CD4-positive, CD25-positive, alpha-beta regulatory T cell (primary cell): Measurements from ENCODE around the gene RNF2. TPM values are rescaled to one million over a fixed set of nuclear protein-coding genes. Genes with fewer than 3 reads are reported as not detected.
"Not testable (repeated sequence)": the region's sequence is repeated elsewhere in the genome, so short reads cannot be mapped to it uniquely, and the experiment has no call there.

Experiments
- ATAC-seq, 2 donors: fragments of 150-1000 bp; cut with Tn5 transposase; one replicate each; pipeline ENCODE4 v1.10.0; 2021; ENCODE audit warnings: low read depth in 2 of 2, moderate number of reproducible peaks in 2 of 2, moderate library complexity in 1 of 2
- DNase-seq, 3 donors: peaks; one replicate each; pipeline versions ENCODE4 v3.0.0 to v3.0.0-alpha.2; 2012 to 2022; ENCODE audit warnings: mixed read lengths in 1 of 3
- H3K27ac ChIP-seq: one replicate; pipeline ENCODE4 v1.7.0; 2013; ENCODE audit warnings: mild to moderate bottlenecking, low read length; ENCODE audit not compliant: insufficient read depth, poor library complexity, severe bottlenecking
- H3K27me3 ChIP-seq: one replicate; pipeline ENCODE4 v1.7.0; 2013; ENCODE audit warnings: low read length; ENCODE audit not compliant: control insufficient read depth, insufficient read depth
- H3K36me3 ChIP-seq: one replicate; pipeline ENCODE4 v1.7.0; 2013; ENCODE audit warnings: mild to moderate bottlenecking, low read length, moderate library complexity; ENCODE audit not compliant: control insufficient read depth, insufficient read depth
- H3K4me1 ChIP-seq: 2 replicates; pipeline ENCODE4 v1.7.0; 2013; ENCODE audit warnings: mild to moderate bottlenecking, low read length; ENCODE audit not compliant: insufficient read depth, control insufficient read depth, poor library complexity, severe bottlenecking
- H3K4me3 ChIP-seq: one replicate; pipeline ENCODE4 v1.7.0; 2013; ENCODE audit warnings: low read depth, mild to moderate bottlenecking, low read length, moderate library complexity
- H3K9me3 ChIP-seq, 2 experiments: 1 replicate in 1 of 2; 2 replicates in 1 of 2; pipeline ENCODE4 v1.7.0; 2013; ENCODE audit warnings: low read length in 2 of 2, mild to moderate bottlenecking in 1 of 2, moderate library complexity in 1 of 2; ENCODE audit not compliant: control insufficient read depth in 2 of 2
- H3K27ac Mint-ChIP-seq, 3 donors: one replicate each; pipeline ENCODE4 v1.8.0; 2020 to 2022; ENCODE audit warnings: mild to moderate bottlenecking in 3 of 3, mixed read lengths in 3 of 3, moderate library complexity in 2 of 3
- H3K27me3 Mint-ChIP-seq: one replicate; pipeline ENCODE4 v1.8.0; 2022; ENCODE audit warnings: mild to moderate bottlenecking, mixed read lengths
- H3K36me3 Mint-ChIP-seq: one replicate; pipeline ENCODE4 v1.8.0; 2020; ENCODE audit warnings: mixed read lengths
- H3K4me1 Mint-ChIP-seq, 4 donors: one replicate each; pipeline ENCODE4 v1.8.0; 2020 to 2022; ENCODE audit warnings: mixed read lengths in 4 of 4, mild to moderate bottlenecking in 1 of 4
- H3K4me3 Mint-ChIP-seq, 4 donors: one replicate each; pipeline ENCODE4 v1.8.0; 2020 to 2022; ENCODE audit warnings: mild to moderate bottlenecking in 4 of 4, mixed read lengths in 4 of 4, moderate library complexity in 3 of 4
- H3K9me3 Mint-ChIP-seq, 7 donors: one replicate each; pipeline ENCODE4 v1.8.0; 2020 to 2022; ENCODE audit warnings: mixed read lengths in 7 of 7, mild to moderate bottlenecking in 3 of 7, moderate library complexity in 2 of 7
- polyA plus RNA-seq, 4 donors: library from polyadenylated mRNA; unstranded; fragments of 300-500 nt; fragmentation: Illumina TruSeq; gene quantifications; one replicate each; pipeline ENCODE4 v1.2.3, GENCODE V29; 2021
- total RNA-seq: library from RNA; stranded (reverse); gene quantifications from one replicate; pipeline ENCODE4 v1.2.3, GENCODE V29; 2022

The RNF2 gene
- 17.1 TPM for total RNA-seq
- 10 to 100 TPM; 16.4 to 33.3 (median 28.2) TPM for polyA plus RNA-seq

DNA sequence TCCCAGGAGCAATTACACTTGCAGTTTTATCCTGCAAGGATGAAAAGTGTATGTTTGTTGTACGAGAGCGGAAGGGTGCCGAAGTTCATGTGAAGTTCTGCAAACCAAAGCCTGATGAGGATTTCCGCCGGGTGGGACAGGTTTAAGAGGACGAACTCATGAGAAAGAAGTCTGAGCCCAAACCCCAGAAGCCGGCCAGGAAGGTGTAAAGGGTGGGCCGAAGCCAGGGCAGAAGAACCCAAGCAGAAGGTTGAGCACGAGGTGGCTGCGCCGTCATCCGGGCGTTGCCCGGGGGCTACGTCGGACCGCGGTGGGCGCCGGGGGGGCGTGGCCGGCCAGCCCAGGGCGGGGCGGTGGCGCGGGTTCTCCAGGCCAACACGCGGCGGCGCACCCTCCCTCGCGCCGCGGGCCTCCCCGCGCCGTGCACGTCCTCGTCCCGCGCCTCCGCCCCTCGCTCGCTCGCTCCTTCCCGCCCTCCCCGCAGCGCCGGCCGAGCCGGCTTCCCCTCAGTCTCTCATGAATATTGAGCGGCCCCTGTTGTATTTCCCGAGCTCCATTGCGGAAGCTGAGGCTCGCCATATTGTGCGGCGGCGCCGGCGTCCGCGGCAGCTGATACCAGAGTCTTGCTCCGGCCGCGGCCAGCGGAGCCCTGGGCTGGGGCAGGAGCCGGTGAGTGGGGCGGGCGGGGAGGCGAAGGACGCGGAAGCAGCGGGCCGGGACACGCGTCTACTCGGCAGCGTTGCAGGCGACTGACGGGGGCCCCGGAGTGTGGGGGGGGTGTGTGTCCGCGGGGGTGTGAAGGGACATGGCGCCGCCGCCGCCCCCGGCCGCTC, at the start of gene RNF2:
RNF2 (plus strand) TSS at position 578 of the 833 bp plus-strand sequence. CDS start 41,996 bp downstream, outside the sequence.
- peaks cover 2% of the 10 kb centered on the region for H3K27me3 ChIP-seq
- Mint-ChIP-seq H3K36me3 (no peaks in the 10 kb centered on the region), H3K4me1 (peaks cover 26 to 50% (median 41%) of the 10 kb centered on the region in 4 donors), H3K27ac (peak within 1 kb of the TSS; percentile 94 to 97 (median 94)), H3K27me3 (peaks cover 4% of the 10 kb centered on the region), H3K9me3 (peaks cover 0 to 1% (median 0%) of the 10 kb centered on the region in 7 donors), H3K4me3 (peak within 1 kb of the TSS; percentile 92 to 97 (median 94))
- no peaks in the 10 kb centered on the region for H3K36me3 ChIP-seq
- H3K27ac ChIP-seq, result peak within 1 kb of the TSS; percentile 77
- ATAC-seq (peak; percentile 86 to 87), DNase-seq (peak; percentile 75 to 88 (median 76))
- peaks cover 21% of the 10 kb centered on the region for H3K4me1 ChIP-seq
- peak within 1 kb of the TSS; percentile 95 for H3K4me3 ChIP-seq
- H3K9me3 ChIP-seq, result no peaks in the 10 kb centered on the region

GRCh38 chr1:184999974-185000373, 45.4 kb upstream of the RNF2 start:
- DNase-seq, H3K4me1 Mint-ChIP-seq, H3K36me3 Mint-ChIP-seq, H3K4me3 ChIP-seq, H3K36me3 ChIP-seq, H3K4me1 ChIP-seq, H3K9me3 Mint-ChIP-seq, H3K4me3 Mint-ChIP-seq, H3K9me3 ChIP-seq, ATAC-seq, H3K27ac Mint-ChIP-seq, H3K27me3 ChIP-seq, H3K27ac ChIP-seq: not testable (repeated sequence)
- peaks cover 19% of the 10 kb centered on the region for H3K27me3 Mint-ChIP-seq

DNA sequence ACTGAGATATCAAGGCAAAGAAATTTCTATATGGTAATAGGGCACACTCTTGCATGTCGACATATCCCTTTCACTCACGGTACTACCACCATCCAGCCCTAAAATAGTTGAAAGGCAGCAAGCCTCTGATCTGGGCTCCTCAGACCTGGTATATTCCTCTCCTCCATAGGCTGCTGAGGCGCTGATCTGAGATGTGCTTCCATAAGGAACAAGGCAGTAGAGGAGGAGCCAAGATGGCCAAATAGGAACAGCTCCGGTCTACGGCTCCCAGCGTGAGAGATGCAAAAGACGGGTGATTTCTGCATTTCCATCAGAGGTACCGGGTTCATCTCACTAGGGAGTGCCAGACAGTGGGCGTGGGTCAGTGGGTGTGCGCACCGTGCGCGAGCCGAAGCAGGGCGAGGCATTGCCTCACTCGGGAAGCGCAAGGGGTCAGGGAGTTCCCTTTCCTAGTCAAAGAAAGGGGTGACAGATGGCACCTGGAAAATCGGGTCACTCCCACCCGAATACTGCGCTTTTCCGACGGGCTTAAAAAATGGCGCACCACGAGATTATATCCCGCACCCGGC, 44.0 kb upstream of the RNF2 start:
- H3K4me1 ChIP-seq, H3K9me3 ChIP-seq, DNase-seq, H3K4me1 Mint-ChIP-seq, H3K36me3 ChIP-seq, H3K27ac ChIP-seq, H3K4me3 ChIP-seq, H3K27ac Mint-ChIP-seq, H3K27me3 ChIP-seq, H3K36me3 Mint-ChIP-seq, H3K4me3 Mint-ChIP-seq, H3K9me3 Mint-ChIP-seq, ATAC-seq: not testable (repeated sequence)
- H3K27me3 Mint-ChIP-seq, result peaks cover 10% of the 10 kb centered on the region

DNA sequence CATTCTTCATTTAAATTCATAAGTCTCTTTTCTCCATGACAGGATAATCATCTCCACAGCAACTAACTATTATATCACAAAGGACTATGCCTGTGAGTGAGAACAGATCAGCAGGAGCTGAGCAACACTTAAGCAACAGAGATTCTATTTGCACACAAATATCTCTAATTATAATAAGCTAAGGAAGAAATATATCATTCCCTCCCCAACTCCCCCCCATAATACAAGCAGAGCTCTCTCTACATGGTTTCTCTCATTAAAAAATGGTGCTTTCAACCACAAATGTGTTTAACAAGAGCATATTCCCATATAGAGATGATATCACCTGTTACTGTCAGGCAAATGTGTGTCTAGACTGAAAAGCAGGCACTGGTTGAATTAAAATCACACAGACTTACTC, 36.5 kb upstream of the RNF2 start:
- Mint-ChIP-seq H3K4me3 (no peak overlapping the region), H3K27me3 (peaks cover 11% of the 10 kb centered on the region), H3K27ac (no peak overlapping the region), H3K36me3 (no peaks in the 10 kb centered on the region), H3K9me3 (peaks cover 0 to 3% (median 0%) of the 10 kb centered on the region in 7 donors), H3K4me1 (no peaks in the 10 kb centered on the region)
- no peak overlapping the region for H3K27ac ChIP-seq
- DNase-seq, result no peak
- no peak for ATAC-seq
- H3K9me3 ChIP-seq, result no peaks in the 10 kb centered on the region
- peaks cover 3% of the 10 kb centered on the region for H3K27me3 ChIP-seq
- no peaks in the 10 kb centered on the region for H3K4me1 ChIP-seq
- H3K4me3 ChIP-seq, result no peak overlapping the region
- H3K36me3 ChIP-seq, result no peaks in the 10 kb centered on the region

- no peaks in the 10 kb centered on the region for H3K4me1 ChIP-seq
- H3K27ac ChIP-seq, result no peak overlapping the region
- peaks cover 16% of the 10 kb centered on the region for H3K27me3 Mint-ChIP-seq
- H3K27ac Mint-ChIP-seq, result no peak overlapping the region
- H3K36me3 Mint-ChIP-seq, result no peaks in the 10 kb centered on the region
- ATAC-seq, result no peak
- H3K9me3 Mint-ChIP-seq, result peaks cover 0 to 4% (median 0%) of the 10 kb centered on the region in 7 donors
- H3K4me1 Mint-ChIP-seq, result no peaks in the 10 kb centered on the region
- no peaks in the 10 kb centered on the region for H3K36me3 ChIP-seq
- peaks cover 3% of the 10 kb centered on the region for H3K27me3 ChIP-seq
- H3K9me3 ChIP-seq, result no peaks in the 10 kb centered on the region
- no peak for DNase-seq
- H3K4me3 ChIP-seq, result no peak overlapping the region
- no peak overlapping the region for H3K4me3 Mint-ChIP-seq
Observed at GRCh38 chr1:185010361-185010760, 35.0 kb upstream of the RNF2 start.

- Mint-ChIP-seq H3K4me1 (no peaks in the 10 kb centered on the region), H3K27ac (no peak overlapping the region), H3K27me3 (peaks cover 13% of the 10 kb centered on the region), H3K36me3 (no peaks in the 10 kb centered on the region), H3K4me3 (no peak overlapping the region), H3K9me3 (peaks cover 0 to 7% (median 0%) of the 10 kb centered on the region in 7 donors)
- no peaks in the 10 kb centered on the region for H3K27me3 ChIP-seq
- DNase-seq (no peak), ATAC-seq (no peak)
- no peak overlapping the region for H3K4me3 ChIP-seq
- H3K4me1 ChIP-seq, result no peaks in the 10 kb centered on the region
- no peak overlapping the region for H3K27ac ChIP-seq
- H3K9me3 ChIP-seq, result no peaks in the 10 kb centered on the region
- no peaks in the 10 kb centered on the region for H3K36me3 ChIP-seq
Observed at GRCh38 chr1:185014941-185015340, 30.4 kb upstream of the RNF2 start.

GRCh38 chr1:185015631-185016030, 29.7 kb upstream of the RNF2 start:
- ATAC-seq (no peak), DNase-seq (no peak)
- Histone ChIP-seq H3K36me3 (no peaks in the 10 kb centered on the region), H3K27me3 (no peaks in the 10 kb centered on the region), H3K4me3 (no peak overlapping the region), H3K9me3 (no peaks in the 10 kb centered on the region), H3K27ac (no peak overlapping the region), H3K4me1 (no peaks in the 10 kb centered on the region)
- Mint-ChIP-seq H3K27me3 (peaks cover 13% of the 10 kb centered on the region), H3K36me3 (no peaks in the 10 kb centered on the region), H3K27ac (no peak overlapping the region), H3K4me3 (no peak overlapping the region), H3K4me1 (no peaks in the 10 kb centered on the region), H3K9me3 (peaks cover 0 to 5% (median 0%) of the 10 kb centered on the region in 7 donors)
